Measurements from ENCODE around the gene LRP2. TPM values are rescaled to one million over a fixed set of nuclear protein-coding genes. Genes with fewer than 3 reads are reported as not detected.

Gene LRP2
- total and polyA plus RNA-seq, 2 of the 8 experiments (the other 6 are each of a cell fraction or from before 2014, with no cell fraction given), result 2.0 to 2.9 TPM

DNA sequence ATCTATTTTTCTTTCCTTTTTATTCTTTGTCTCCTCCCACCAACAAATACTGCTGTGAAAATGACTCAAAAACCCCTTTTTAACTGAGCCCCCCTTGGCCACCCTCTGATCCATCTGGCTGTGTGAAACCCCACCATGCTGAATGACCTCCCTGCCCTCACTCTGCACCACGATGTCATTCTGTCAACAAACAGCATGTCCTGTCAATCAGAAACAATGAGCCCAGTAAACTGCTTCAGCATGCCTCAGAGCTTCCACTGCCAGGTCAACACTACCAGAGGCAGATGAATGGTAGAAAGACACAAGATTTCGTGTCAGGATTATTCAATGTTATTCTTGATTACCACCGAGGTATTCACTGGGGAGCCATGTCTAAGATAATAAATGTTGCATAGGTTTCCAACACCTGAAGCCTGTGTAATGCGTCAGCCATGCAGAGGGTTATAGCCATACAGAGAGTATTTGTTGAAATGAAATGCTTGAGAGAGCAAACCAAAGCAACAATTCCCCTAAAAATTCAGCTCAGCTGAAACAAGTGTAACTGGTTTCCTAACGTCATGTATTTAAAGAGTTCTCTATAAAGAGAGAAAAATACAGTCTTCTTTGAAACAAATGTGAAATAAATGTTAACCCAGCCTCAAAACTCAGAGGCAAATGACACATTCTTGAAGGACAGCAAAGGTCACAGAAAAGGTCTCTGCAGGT lies 76.7 kb downstream of the LRP2 start:
- H3K4me3 ChIP-seq (ENCODE audit: extremely low read depth in 1 of 4, insufficient read depth in 2 of 4, low read depth in 3 of 4, low read length in 4 of 4), result no peak overlapping the region
- H3K23ac ChIP-seq (ENCODE audit: insufficient read length), result no peak overlapping the region
- POLR2A ChIA-PET (ENCODE audit: partially characterized antibody), result interaction anchor here (0.7 kb wide), 1 partner anchor 15 kb away, joined by 3 read pairs; no protein-coding TSS in a partner anchor
- H4K8ac ChIP-seq (ENCODE audit: extremely low read depth, insufficient read depth, low read length), result no peak overlapping the region
- H3K36me3 ChIP-seq (ENCODE audit: control insufficient read depth in 2 of 4, insufficient read depth in 4 of 4, low read length in 3 of 4), result peaks cover 0 to 3% (median 0%) of the 10 kb centered on the region in 4 experiments; a peak in 2 of 8 replicates
- 81% methylated on average over 5 of the region's 5 CpGs; no CpG with 5 or more reads in 1 of the 2 experiments for WGBS, 2 experiments (ENCODE audit: extremely low coverage in 1 of 2, insufficient coverage in 1 of 2, insufficient read length in 1 of 2, insufficient replicate concordance in 2 of 2, low coverage in 1 of 2, low lambda C conversion rate in 2 of 2, missing lambda C conversion rate in 1 of 2)
- peaks cover 0 to 9% (median under 1%) of the 10 kb centered on the region in 4 experiments; a peak in 4 of 7 replicates for H3K4me1 ChIP-seq (replicated peaks in 1 of 4; ENCODE audit: control insufficient read depth in 3 of 4, insufficient read depth in 4 of 4, low read length in 3 of 4)
- H3K27ac ChIP-seq (ENCODE audit: low read depth, low read length), result no peak overlapping the region
- no peak overlapping the region for H3K14ac ChIP-seq (ENCODE audit: insufficient read length)
- no peak for TF ChIP-seq RNF2 (IDR thresholded peaks at IDR 0.05; ENCODE audit: borderline replicate concordance, low read depth, low read length, missing control alignments, poor library complexity, severe bottlenecking)
- TF ChIP-seq SIN3A (conservative IDR thresholded peaks at IDR 0.05 in 1 of 2, IDR thresholded peaks at IDR 0.05 in 1 of 2; ENCODE audit: low read depth in 1 of 2, low read length in 2 of 2), result 0 out of 4 replicates have a peak, but pooled peaks of 1 of the 2 experiments have one; percentile 42
- H2BK12ac ChIP-seq (ENCODE audit: low read depth, low read length), result no peak overlapping the region
- H3K23me2 ChIP-seq (ENCODE audit: low read depth, low read length), result no peaks in the 10 kb centered on the region
- no peak overlapping the region for H3K4me2 ChIP-seq (ENCODE audit: insufficient read depth in 1 of 2, low read depth in 2 of 2, low read length in 2 of 2)
- H2BK15ac ChIP-seq (ENCODE audit: low read length), result no peak overlapping the region
- no peak overlapping the region for H2AK5ac ChIP-seq (ENCODE audit: low read depth, low read length)
- CTCF ChIA-PET (ENCODE audit: partially characterized antibody), result no interaction called here
- no peaks in the 10 kb centered on the region for H3K9me3 ChIP-seq (ENCODE audit: insufficient read depth in 2 of 2, low read depth in 1 of 2, low read length in 1 of 2)
- H2BK120ac ChIP-seq (replicated peaks; ENCODE audit: low read depth, low read length), result no peak overlapping the region
- H3K4ac ChIP-seq (replicated peaks; ENCODE audit: insufficient read length, low read depth, low read length), result no peak overlapping the region
- no peak overlapping the region for H2BK20ac ChIP-seq (ENCODE audit: low read length)
- H4K91ac ChIP-seq (replicated peaks; ENCODE audit: insufficient read length, low read length), result no peak overlapping the region
- peak; percentile 13 for FAIRE-seq
- H3K18ac ChIP-seq (ENCODE audit: extremely low read depth, low read length), result no peak overlapping the region
- no peak overlapping the region for H3K9ac ChIP-seq (replicated peaks in 1 of 4; ENCODE audit: extremely low read depth in 1 of 4, low read depth in 3 of 4, low read length in 3 of 4)
- no peak overlapping the region for H3K56ac ChIP-seq (replicated peaks; ENCODE audit: insufficient read length, low read depth, low read length)
- no peaks in the 10 kb centered on the region for H3K79me2 ChIP-seq (ENCODE audit: control insufficient read depth in 1 of 2, insufficient read depth in 2 of 2, low read length in 2 of 2)
- H4K5ac ChIP-seq (ENCODE audit: insufficient read length, low read depth, low read length), result no peak overlapping the region
- no peaks in the 10 kb centered on the region for H3K27me3 ChIP-seq (replicated peaks in 1 of 4; ENCODE audit: control insufficient read depth in 3 of 4, extremely low read depth in 1 of 4, insufficient read depth in 3 of 4, low read length in 3 of 4)
- no peak overlapping the region for H2BK5ac ChIP-seq (ENCODE audit: low read depth, low read length)
- no peak for DNase-seq (ENCODE audit: low read depth in 1 of 2, low spot score in 2 of 2)
- H3K79me1 ChIP-seq (ENCODE audit: low read depth, low read length), result no peaks in the 10 kb centered on the region
- H2AFZ ChIP-seq (ENCODE audit: low read length), result no peak overlapping the region
- H4K20me1 ChIP-seq (replicated peaks in 1 of 2; ENCODE audit: control insufficient read depth in 1 of 2, insufficient read depth in 2 of 2, low read length in 2 of 2), result no peaks in the 10 kb centered on the region

Measured in H1 (cell line).